VCaP (cell line): ENCODE results near the gene GPX4.

Source experiments
- H3K27ac ChIP-seq: fragments of 450-650 bp; 2 replicates; pipeline ENCODE4 v1.5.1; 2017
- CTCF ChIP-seq: fragments of 450-650 bp; conservative IDR thresholded peaks from 2 replicates; pipeline ENCODE4 v1.5.1; 2017; ENCODE audit warnings: mild to moderate bottlenecking, moderate library complexity

GPX4 gene

DNA sequence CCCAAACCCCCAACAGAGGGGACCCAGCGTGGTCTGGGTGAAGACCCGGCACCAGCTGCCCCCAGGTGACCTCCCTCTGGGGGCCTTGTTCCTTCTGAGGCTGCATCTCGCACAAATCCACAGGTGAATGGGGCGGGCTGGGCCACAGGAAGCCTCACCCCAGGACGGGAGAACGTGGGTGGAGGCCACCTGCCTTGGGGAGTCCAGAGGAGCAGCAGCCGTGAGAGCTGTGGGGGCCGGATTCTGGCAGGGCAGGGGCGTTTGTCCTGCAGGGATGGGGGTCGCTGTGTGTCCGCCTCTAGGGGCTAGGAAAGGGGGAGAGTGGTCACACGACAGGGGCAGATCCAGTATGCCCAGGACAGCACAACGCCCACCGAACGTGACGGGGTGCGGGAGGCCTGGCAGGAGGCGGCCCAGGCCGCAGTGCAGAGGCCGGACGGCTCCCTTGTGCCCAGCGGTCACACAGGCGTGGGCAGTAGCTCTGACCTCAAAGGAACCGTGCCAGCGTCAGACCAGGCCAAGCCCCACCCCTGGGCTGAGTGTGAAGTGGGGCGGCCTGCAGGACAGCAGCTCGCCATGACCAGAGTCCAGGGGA lies 15.3 kb upstream of the GPX4 start:
- TF ChIP-seq CTCF, result no peak
- no peak overlapping the region for H3K27ac ChIP-seq

GRCh38 chr19:1089126-1089771 lies 14.5 kb upstream of the GPX4 start:
- no peak for TF ChIP-seq CTCF
- H3K27ac ChIP-seq, result no peak overlapping the region

- TF ChIP-seq CTCF, result no peak
- no peak overlapping the region for H3K27ac ChIP-seq
These were observed 13.9 kb upstream of the GPX4 start for GRCh38 chr19:1089891-1090290.

- no peak overlapping the region for H3K27ac ChIP-seq
- no peak for TF ChIP-seq CTCF
These were observed 12.9 kb upstream of the GPX4 start for GRCh38 chr19:1090731-1091543.

- no peak for TF ChIP-seq CTCF
- H3K27ac ChIP-seq, result no peak overlapping the region
These were observed 12.1 kb upstream of the GPX4 start for GRCh38 chr19:1091544-1092175.

DNA sequence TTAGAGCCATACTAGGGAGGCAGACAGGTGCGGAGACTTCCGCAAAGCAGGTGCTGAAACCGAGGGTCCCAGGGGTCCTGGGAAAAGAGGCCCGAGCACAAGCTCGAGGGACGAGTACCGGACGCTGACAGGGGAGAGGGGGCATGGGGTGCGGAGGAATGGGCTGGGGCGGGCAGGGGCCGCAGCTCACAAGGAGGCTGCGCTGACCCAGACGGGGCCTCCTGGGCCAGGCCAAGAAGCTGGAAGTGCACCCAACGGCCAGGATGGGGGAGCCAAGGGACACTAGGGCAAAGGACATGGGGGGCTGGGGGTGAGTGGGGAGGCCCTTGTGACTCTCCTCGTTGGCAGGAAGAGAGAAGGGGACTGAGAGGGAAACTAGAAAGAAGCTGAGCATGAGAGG lies 10.5 kb upstream of the GPX4 start:
- H3K27ac ChIP-seq, result no peak overlapping the region; the same call in 1 of the 2 replicates
- TF ChIP-seq CTCF, result no peak
